Activated CD8-positive, alpha-beta memory T cell treated with anti-CD3 and anti-CD28 coated beads, Interleukin-2, amount 50 U/mL, for 48 hours (primary cell): ENCODE data around the gene ODAD3.

Experiments used
- DNase-seq: peaks from one replicate; pipeline ENCODE4 v3.0.0-alpha.2; 2020

Gene ODAD3

DNA sequence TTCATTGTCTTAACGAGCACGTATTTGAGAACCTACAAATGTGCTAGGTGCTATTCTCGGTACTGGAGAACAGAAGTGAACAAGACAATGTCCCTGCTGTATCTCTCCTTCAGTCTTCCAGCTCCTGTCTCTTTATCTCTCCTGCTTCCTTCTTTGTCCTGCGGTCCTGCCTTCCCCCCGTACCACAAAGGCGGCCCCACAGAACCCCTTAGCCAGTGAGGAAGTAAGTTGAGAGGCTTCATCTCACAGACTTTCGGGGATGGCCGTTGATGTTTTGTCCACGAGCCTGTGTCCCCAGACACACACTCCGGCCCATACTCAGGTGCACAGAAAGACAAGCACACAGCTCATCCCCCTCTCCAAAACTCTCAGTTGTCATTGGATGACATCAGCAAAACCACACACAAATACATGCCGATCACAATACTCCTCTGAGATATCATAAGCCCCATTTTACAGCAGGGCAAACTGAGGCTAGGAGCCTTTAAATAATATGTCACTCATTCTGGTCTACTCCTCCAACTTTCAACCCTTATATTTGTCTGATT is 61.0 kb downstream of the ODAD3 start:
- no peak for DNase-seq

DNA sequence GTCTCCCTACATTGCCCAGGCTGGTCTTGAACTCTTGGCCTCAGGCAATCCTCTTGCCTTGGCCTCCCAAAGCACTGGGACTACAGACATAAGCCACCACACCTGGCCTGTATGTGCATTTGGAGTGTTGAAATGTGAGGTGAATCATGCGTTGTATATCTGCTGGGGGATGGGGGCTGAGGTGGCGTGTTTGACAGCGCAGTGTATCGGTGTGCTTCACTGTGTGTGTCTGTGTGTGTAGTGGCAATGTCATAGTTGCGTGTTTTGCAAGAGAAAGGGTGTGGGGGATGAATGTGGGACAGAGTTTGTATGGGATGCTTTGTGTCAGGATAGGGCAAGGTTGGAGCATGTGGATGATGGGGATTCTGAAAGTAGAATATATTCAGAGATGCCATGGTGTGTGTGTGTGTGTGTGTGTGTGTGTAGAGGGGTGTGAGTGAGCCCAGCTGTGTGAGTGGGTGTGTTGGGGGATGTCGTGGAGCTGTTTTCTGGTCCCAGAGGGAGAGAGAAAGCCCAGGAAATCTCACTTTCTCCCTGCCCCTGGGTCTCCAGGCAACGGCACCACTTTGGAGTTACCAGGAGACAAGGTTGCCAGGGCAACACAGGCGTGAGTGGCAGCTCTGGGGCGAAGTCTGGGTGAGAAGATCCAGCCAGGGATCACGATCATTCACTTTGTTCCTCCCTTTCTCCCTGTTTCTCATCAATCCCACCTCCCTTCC is 61.6 kb downstream of the ODAD3 start:
- DNase-seq = no peak

DNA sequence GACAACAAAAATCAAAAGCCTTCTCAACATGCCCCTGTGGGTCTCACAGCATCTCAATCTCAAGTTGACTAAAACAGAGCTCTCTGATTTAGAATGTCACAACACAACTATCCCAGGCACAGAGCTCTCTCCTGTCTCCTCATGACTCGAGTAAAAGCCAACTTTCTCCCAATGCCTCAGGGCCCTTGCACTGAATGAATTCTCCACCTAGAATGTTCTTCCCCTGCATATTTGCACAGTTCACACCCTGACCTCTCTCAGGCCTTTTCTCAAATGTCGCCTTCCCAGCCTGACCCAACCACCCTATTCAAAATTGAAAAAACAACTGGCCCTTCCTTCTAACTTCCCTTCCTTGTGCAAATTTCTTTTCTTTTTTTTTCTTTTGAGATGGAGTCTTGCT is 64.2 kb downstream of the ODAD3 start:
- no peak for DNase-seq
